Measurements from ENCODE around the gene DHDH.

Gene DHDH

GRCh38 chr19:48993175-48994034 is 59.9 kb downstream of the DHDH start, which contains the start of the genes GYS1 and RUVBL2:
Gene GYS1, minus strand, starts transcription at chr19:48993309. Its CDS starts 197 bp downstream, at chr19:48993112.
Gene RUVBL2, plus strand, starts transcription at chr19:48993887. Its CDS starts 25 bp downstream, at chr19:48993912.
- ChIA-PET POLR2A (ENCODE audit: low non-redundant PET) (interaction anchor here (0.5 to 1.5 kb wide), 6 partner anchors 13 to 121 kb away, joined by 3 to 9 read pairs (median 4); partner anchors contain the start of genes CGB7, NTF4 and NUCB1), CTCF (interaction anchor here (0.5 to 1.9 kb wide), 7 partner anchors 10 to 94 kb away, joined by 3 to 11 read pairs (median 4); no protein-coding TSS in a partner anchor)
- TF ChIP-seq CTCF (conservative IDR thresholded peaks at IDR 0.05; ENCODE audit: low read depth), result peak; percentile 97
- peak within 1 kb of the TSS; percentile 91 for H3K27ac ChIP-seq
- peak; percentile 99 for DNase-seq (ENCODE audit: low spot score)

GRCh38 chr19:48994035-48994386 is 60.5 kb downstream of the DHDH start:
- DNase-seq (ENCODE audit: low spot score), result no peak
- H3K27ac ChIP-seq, result peak overlapping the region; percentile 91
- TF ChIP-seq CTCF (conservative IDR thresholded peaks at IDR 0.05; ENCODE audit: low read depth), result no peak
- ChIA-PET CTCF (interaction anchor here (0.6 to 1.6 kb wide), 2 partner anchors 13 to 94 kb away, joined by 3 to 4 read pairs; no protein-coding TSS in a partner anchor), POLR2A (ENCODE audit: low non-redundant PET) (interaction anchor here (0.6 to 1.5 kb wide), 4 partner anchors 14 to 70 kb away, joined by 3 to 9 read pairs (median 4); partner anchors contain the start of genes CGB7 and NTF4)
